Fibroblast of the aortic adventitia (primary cell): Measurements from ENCODE around the gene OSMR. TPM values are rescaled to one million over a fixed set of nuclear protein-coding genes. Genes with fewer than 3 reads are reported as not detected.

Experiments used
- DNase-seq: peaks from one replicate; pipeline ENCODE4 v3.0.0-alpha.2; 2010; ENCODE audit warnings: low read depth
- H3K4me3 ChIP-seq: 2 replicates; pipeline ENCODE4 v1.5.1; 2011; ENCODE audit warnings: low read depth, mild to moderate bottlenecking, control low read depth, low read length, moderate library complexity
- total RNA-seq: library from RNA; depleted of rRNA; stranded (reverse); fragments of >200 nt; gene quantifications from 2 replicates; pipeline ENCODE4 v1.2.3, GENCODE V29; 2012; ENCODE audit warnings: low replicate concordance
- TF ChIP-seq, protein P1 (sequence below): IDR thresholded peaks from 2 replicates; pipeline ENCODE4 v1.5.1; 2011; ENCODE audit warnings: mild to moderate bottlenecking, low read length, control low read depth, inconsistent platforms; ENCODE audit not compliant: insufficient read depth

OSMR gene
- total RNA-seq, 1 donor: 96.7 TPM

DNA sequence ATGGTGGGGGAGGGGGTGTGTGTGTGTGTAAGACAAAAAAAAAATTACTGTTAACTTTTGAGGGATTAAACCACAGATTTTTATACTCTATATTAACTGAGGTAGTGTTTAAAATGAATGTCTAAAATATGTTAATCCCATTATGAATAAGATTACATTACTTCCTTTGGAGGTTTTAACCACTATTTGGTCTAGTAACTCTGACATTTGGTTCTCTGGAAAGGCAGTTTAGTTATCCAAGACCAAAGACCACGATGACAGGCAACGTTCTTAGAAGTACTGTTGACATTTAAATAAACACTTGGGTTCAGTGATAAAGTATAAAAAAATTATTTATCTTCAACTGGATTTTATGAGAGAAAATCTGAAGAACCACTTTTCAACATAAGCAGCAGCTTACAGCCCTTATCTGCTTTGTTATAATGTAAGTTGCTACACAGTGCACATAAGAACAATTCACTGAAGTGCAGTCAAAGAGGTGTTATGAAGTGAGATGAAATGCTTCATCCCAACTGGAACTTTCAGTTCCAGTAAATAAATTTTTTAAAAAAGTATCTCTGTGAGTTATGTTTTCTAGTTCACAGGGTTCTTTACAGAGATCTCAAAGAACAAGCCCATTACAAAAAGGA, 94.5 kb downstream of the OSMR start:
- TF ChIP-seq, protein P1, sequence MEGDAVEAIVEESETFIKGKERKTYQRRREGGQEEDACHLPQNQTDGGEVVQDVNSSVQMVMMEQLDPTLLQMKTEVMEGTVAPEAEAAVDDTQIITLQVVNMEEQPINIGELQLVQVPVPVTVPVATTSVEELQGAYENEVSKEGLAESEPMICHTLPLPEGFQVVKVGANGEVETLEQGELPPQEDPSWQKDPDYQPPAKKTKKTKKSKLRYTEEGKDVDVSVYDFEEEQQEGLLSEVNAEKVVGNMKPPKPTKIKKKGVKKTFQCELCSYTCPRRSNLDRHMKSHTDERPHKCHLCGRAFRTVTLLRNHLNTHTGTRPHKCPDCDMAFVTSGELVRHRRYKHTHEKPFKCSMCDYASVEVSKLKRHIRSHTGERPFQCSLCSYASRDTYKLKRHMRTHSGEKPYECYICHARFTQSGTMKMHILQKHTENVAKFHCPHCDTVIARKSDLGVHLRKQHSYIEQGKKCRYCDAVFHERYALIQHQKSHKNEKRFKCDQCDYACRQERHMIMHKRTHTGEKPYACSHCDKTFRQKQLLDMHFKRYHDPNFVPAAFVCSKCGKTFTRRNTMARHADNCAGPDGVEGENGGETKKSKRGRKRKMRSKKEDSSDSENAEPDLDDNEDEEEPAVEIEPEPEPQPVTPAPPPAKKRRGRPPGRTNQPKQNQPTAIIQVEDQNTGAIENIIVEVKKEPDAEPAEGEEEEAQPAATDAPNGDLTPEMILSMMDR: no peak
- no peak overlapping the region for H3K4me3 ChIP-seq
- DNase-seq: no peak

DNA sequence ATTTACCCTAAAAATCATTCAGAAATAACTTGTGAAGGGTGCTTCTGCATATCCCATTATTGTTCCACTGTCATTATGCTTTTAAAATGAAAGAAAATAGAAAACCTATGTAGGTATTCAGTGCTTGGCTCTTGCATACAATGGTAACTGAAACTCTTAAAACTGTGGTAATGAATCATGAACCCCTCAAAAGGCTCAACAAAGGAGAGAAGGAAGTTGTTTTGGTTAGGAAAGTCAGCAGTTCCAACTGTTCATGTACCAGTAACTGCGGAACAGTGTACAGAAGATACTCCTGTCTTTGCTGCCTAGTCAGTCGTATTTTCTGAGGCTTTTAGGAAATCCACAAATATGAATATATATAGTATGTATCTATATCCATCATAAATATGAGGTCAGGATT, 96.1 kb downstream of the OSMR start:
- no peak for DNase-seq
- H3K4me3 ChIP-seq: no peak overlapping the region
- TF ChIP-seq, protein P1: no peak

GRCh38 chr5:38944282-38944681, 98.5 kb downstream of the OSMR start:
- TF ChIP-seq, protein P1: no peak
- no peak for DNase-seq
- no peak overlapping the region for H3K4me3 ChIP-seq

DNA sequence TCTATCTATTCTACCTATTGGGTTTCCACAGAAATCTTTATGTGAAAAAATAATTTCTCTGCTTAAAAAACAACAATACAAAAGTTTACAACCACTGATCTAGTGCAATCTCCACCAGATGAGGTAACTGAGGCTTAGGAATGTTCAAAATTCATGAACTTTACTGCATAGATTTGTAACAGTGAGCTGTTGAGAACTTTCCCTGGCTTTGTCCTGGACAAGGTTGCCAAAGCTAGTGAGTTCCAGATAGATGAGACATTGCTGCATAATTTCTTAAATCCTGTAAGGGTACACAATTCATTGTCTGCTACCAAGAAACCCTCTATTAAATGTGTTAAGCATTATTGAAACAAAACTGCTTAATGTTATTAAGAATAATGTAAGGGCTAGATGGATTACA, 102.7 kb downstream of the OSMR start:
- peak; percentile 71 for DNase-seq
- TF ChIP-seq, protein P1: no peak
- H3K4me3 ChIP-seq: no peak overlapping the region

DNA sequence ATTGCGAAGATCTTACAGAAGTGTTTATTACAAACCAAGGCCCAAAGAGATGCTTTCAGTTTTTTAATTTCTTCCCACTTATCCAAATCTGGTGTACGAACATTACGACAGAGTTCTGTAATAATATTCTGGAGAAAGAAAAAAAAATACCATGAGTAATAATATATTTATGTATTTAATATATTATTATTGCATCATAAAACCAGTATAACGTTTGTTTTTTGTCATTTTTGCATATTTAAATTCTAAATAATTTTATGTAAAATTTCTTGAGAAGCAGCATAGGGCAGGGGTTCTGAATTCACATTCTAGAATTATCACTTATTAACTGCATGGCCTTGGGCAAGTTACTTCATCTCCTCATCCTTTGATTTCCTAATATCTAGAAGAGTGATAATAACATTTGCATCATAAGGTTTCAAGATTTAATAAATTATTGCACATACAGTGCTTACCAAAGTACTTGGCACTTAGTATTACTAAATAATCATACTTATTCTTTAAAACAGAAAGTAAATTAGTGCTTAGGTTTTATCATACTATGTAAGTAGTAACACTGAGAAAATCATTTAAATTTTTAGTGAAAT, 107.7 kb downstream of the OSMR start:
- no peak for DNase-seq
- TF ChIP-seq, protein P1: no peak
- no peak overlapping the region for H3K4me3 ChIP-seq

- DNase-seq: no peak
- H3K4me3 ChIP-seq: no peak overlapping the region
- TF ChIP-seq, protein P1: no peak
Measured at GRCh38 chr5:38961691-38962090, 115.9 kb downstream of the OSMR start.

DNA sequence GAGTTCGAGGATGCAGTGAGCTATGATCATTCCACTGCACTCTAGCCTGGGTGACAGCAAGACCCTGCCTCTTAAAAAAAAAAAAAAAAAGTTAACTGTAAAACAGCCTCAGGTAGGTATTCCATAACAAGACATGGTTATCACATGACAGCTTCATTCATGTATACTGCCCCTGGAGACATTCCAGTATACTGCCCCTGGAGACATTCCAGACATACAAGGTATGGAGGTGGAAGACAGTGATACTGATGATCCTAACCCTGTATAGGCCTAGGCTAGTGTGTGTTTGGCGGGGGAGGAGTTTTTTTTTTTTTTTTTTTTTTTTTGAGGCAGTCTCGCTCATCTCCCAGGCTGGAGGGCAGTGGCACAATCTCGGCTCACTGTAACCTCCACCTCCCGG, 122.9 kb downstream of the OSMR start:
- TF ChIP-seq, protein P1: no peak
- no peak for DNase-seq
- no peak overlapping the region for H3K4me3 ChIP-seq
